ENCODE data around the gene EVC. TPM values are rescaled to one million over a fixed set of nuclear protein-coding genes. Genes with fewer than 3 reads are reported as not detected.
"Not testable (repeated sequence)": the region's sequence is repeated elsewhere in the genome, so short reads cannot be mapped to it uniquely, and the experiment has no call there.

Gene EVC
- polyA plus RNA-seq, 3 donors: 38.4 to 56.5 (median 40.4) TPM

- DNase-seq (ENCODE audit: extremely low read depth in 1 of 11, low read depth in 9 of 11, low spot score in 4 of 11): no peak
Measured at GRCh38 chr4:5796976-5797375, 86.0 kb downstream of the EVC start.

- DNase-seq (ENCODE audit: extremely low read depth in 1 of 11, low read depth in 9 of 11, low spot score in 4 of 11): no peak
Measured at GRCh38 chr4:5797866-5798265, 86.9 kb downstream of the EVC start.

GRCh38 chr4:5798462-5798861 lies 87.5 kb downstream of the EVC start:
- no peak for DNase-seq (ENCODE audit: extremely low read depth in 1 of 11, low read depth in 9 of 11, low spot score in 4 of 11)

- no peak for DNase-seq (ENCODE audit: extremely low read depth in 1 of 11, low read depth in 9 of 11, low spot score in 4 of 11)
Measured at GRCh38 chr4:5798946-5799345, 87.9 kb downstream of the EVC start.

- DNase-seq (ENCODE audit: extremely low read depth in 1 of 11, low read depth in 9 of 11, low spot score in 4 of 11): no peak
Measured at GRCh38 chr4:5799406-5799805, 88.4 kb downstream of the EVC start.

GRCh38 chr4:5800496-5800895 lies 89.5 kb downstream of the EVC start:
- DNase-seq (ENCODE audit: extremely low read depth in 1 of 11, low read depth in 9 of 11, low spot score in 4 of 11): no peak

GRCh38 chr4:5801696-5802095 lies 90.7 kb downstream of the EVC start:
- no peak for DNase-seq (ENCODE audit: extremely low read depth in 1 of 11, low read depth in 9 of 11, low spot score in 4 of 11)

- no peak for DNase-seq (ENCODE audit: extremely low read depth in 1 of 11, low read depth in 9 of 11, low spot score in 4 of 11)
Measured at GRCh38 chr4:5802565-5802964, 91.6 kb downstream of the EVC start.

GRCh38 chr4:5804656-5805055 lies 93.7 kb downstream of the EVC start:
- no peak for DNase-seq (ENCODE audit: extremely low read depth in 1 of 11, low read depth in 9 of 11, low spot score in 4 of 11)

GRCh38 chr4:5805270-5805669 lies 94.3 kb downstream of the EVC start:
- DNase-seq (ENCODE audit: extremely low read depth in 1 of 11, low read depth in 9 of 11, low spot score in 4 of 11): no peak

- no peak for DNase-seq (ENCODE audit: extremely low read depth in 1 of 11, low read depth in 9 of 11, low spot score in 4 of 11)
Measured at GRCh38 chr4:5808081-5808741, 97.2 kb downstream of the EVC start.

- no peak for DNase-seq (ENCODE audit: extremely low read depth in 1 of 11, low read depth in 9 of 11, low spot score in 4 of 11)
Measured at GRCh38 chr4:5809216-5809776, 98.3 kb downstream of the EVC start.

- no peak for DNase-seq (ENCODE audit: extremely low read depth in 1 of 11, low read depth in 9 of 11, low spot score in 4 of 11)
Measured at GRCh38 chr4:5810151-5810550, 99.2 kb downstream of the EVC start.

GRCh38 chr4:5810770-5811430 lies 99.9 kb downstream of the EVC start:
- DNase-seq (ENCODE audit: extremely low read depth in 1 of 11, low read depth in 9 of 11, low spot score in 4 of 11): no peak

- not testable (repeated sequence) for DNase-seq (ENCODE audit: extremely low read depth in 1 of 11, low read depth in 9 of 11, low spot score in 4 of 11)
Measured at GRCh38 chr4:5812057-5812456, 101.1 kb downstream of the EVC start.

GRCh38 chr4:5812506-5813229 lies 101.7 kb downstream of the EVC start:
- DNase-seq (ENCODE audit: extremely low read depth in 1 of 11, low read depth in 9 of 11, low spot score in 4 of 11): peak; percentile 23 to 75 (median 48)

GRCh38 chr4:5813882-5814255 lies 102.9 kb downstream of the EVC start:
- no peak for DNase-seq (ENCODE audit: extremely low read depth in 1 of 11, low read depth in 9 of 11, low spot score in 4 of 11)

- DNase-seq (ENCODE audit: extremely low read depth in 1 of 11, low read depth in 9 of 11, low spot score in 4 of 11): no peak
Measured at GRCh38 chr4:5814421-5814820, 103.4 kb downstream of the EVC start.

- DNase-seq (ENCODE audit: extremely low read depth in 1 of 11, low read depth in 9 of 11, low spot score in 4 of 11): peak in 3 of 11 donors; percentile 3 to 8 (median 4)
Measured at GRCh38 chr4:5815641-5816040, 104.6 kb downstream of the EVC start.

- no peak for DNase-seq (ENCODE audit: extremely low read depth in 1 of 11, low read depth in 9 of 11, low spot score in 4 of 11)
Measured at GRCh38 chr4:5816101-5816500, 105.1 kb downstream of the EVC start.
